Rectal smooth muscle tissue (tissue), 1 donor: ENCODE data around the gene RAB13.

Experiments
- H3K27ac ChIP-seq: one replicate; pipeline ENCODE4 v1.7.0; 2013; ENCODE audit warnings: low read depth, low read length, inconsistent platforms
- H3K27me3 ChIP-seq: one replicate; pipeline ENCODE4 v1.7.0; 2013; ENCODE audit warnings: low read length; ENCODE audit not compliant: control insufficient read depth, insufficient read depth
- H3K36me3 ChIP-seq: one replicate; pipeline ENCODE4 v1.7.0; 2013; ENCODE audit warnings: low read length; ENCODE audit not compliant: control insufficient read depth, insufficient read depth
- H3K4me1 ChIP-seq: one replicate; pipeline ENCODE4 v1.7.0; 2013; ENCODE audit warnings: low read length; ENCODE audit not compliant: control insufficient read depth, insufficient read depth
- H3K4me3 ChIP-seq: one replicate; pipeline ENCODE4 v1.7.0; 2013; ENCODE audit warnings: low read length
- H3K9ac ChIP-seq: one replicate; pipeline ENCODE4 v1.7.0; 2013; ENCODE audit warnings: low read length

RAB13 gene

GRCh38 chr1:153934746-153935145 lies 51.4 kb downstream of the RAB13 start:
- H3K9ac ChIP-seq: no peak overlapping the region
- no peak overlapping the region for H3K27ac ChIP-seq
- no peaks in the 10 kb centered on the region for H3K4me1 ChIP-seq
- no peak overlapping the region for H3K4me3 ChIP-seq
- H3K36me3 ChIP-seq: peaks cover 51% of the 10 kb centered on the region
- H3K27me3 ChIP-seq: no peaks in the 10 kb centered on the region

- Histone ChIP-seq H3K27ac (no peak overlapping the region), H3K9ac (no peak overlapping the region), H3K4me3 (no peak overlapping the region), H3K27me3 (no peaks in the 10 kb centered on the region), H3K4me1 (no peaks in the 10 kb centered on the region), H3K36me3 (peaks cover 48% of the 10 kb centered on the region)
Measured at GRCh38 chr1:153933955-153934354, 52.2 kb downstream of the RAB13 start.

- peaks cover 45% of the 10 kb centered on the region for H3K36me3 ChIP-seq
- no peak overlapping the region for H3K9ac ChIP-seq
- H3K27ac ChIP-seq: no peak overlapping the region
- H3K4me3 ChIP-seq: no peak overlapping the region
- no peaks in the 10 kb centered on the region for H3K4me1 ChIP-seq
- H3K27me3 ChIP-seq: no peaks in the 10 kb centered on the region
Measured at GRCh38 chr1:153933430-153933829, 52.7 kb downstream of the RAB13 start.

GRCh38 chr1:153932156-153933131 lies 53.7 kb downstream of the RAB13 start:
- H3K4me3 ChIP-seq: no peak overlapping the region
- peaks cover 40% of the 10 kb centered on the region for H3K36me3 ChIP-seq
- H3K4me1 ChIP-seq: no peaks in the 10 kb centered on the region

More at GRCh38 chr1:153932156-153933131, 53.7 kb downstream of the RAB13 start:
- Histone ChIP-seq H3K27me3 (no peaks in the 10 kb centered on the region), H3K27ac (no peak overlapping the region), H3K9ac (no peak overlapping the region)
